Esophagus squamous epithelium (tissue), 4 donors: ENCODE measurements around the gene IKZF1.

Experiments used
- POLR2A ChIP-seq, 4 donors: fragments of 450-650 bp; IDR thresholded peaks; one replicate each; pipeline ENCODE4 v1.6.1; 2017; ENCODE audit warnings: antibody characterized with exemption in 4 of 4, mild to moderate bottlenecking in 4 of 4, moderate library complexity in 3 of 4
- TF ChIP-seq, protein P1 (sequence below), 6 experiments: fragments of 450-650 bp in 4 of 6; fragments of 200-600 bp in 2 of 6; sonication (generic) in 2 of 6; IDR thresholded peaks; one replicate each; pipeline ENCODE4 v1.5.1; 2016 to 2019; ENCODE audit warnings: antibody characterized with exemption in 6 of 6, mild to moderate bottlenecking in 4 of 6, moderate library complexity in 4 of 6

DNA sequence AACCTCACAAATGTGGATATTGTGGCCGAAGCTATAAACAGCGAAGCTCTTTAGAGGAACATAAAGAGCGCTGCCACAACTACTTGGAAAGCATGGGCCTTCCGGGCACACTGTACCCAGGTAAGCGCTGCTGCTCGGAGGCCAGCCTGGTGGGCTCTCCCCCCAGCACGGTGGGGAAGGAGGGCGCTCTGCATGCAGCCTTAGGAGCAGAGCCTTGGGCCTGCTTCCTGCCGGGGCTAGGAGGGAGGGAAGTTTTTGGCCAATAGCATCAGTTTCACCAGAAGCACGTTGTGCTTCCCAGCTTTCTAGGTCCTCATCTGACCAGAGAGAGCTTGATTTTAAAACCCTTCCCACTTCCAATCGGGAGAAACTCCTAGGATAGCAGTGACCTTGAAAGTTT lies 82.8 kb downstream of the IKZF1 start:
- TF ChIP-seq, protein P1, sequence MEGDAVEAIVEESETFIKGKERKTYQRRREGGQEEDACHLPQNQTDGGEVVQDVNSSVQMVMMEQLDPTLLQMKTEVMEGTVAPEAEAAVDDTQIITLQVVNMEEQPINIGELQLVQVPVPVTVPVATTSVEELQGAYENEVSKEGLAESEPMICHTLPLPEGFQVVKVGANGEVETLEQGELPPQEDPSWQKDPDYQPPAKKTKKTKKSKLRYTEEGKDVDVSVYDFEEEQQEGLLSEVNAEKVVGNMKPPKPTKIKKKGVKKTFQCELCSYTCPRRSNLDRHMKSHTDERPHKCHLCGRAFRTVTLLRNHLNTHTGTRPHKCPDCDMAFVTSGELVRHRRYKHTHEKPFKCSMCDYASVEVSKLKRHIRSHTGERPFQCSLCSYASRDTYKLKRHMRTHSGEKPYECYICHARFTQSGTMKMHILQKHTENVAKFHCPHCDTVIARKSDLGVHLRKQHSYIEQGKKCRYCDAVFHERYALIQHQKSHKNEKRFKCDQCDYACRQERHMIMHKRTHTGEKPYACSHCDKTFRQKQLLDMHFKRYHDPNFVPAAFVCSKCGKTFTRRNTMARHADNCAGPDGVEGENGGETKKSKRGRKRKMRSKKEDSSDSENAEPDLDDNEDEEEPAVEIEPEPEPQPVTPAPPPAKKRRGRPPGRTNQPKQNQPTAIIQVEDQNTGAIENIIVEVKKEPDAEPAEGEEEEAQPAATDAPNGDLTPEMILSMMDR (IDR thresholded peaks at IDR 0.05): no peak
- no peak for TF ChIP-seq POLR2A (IDR thresholded peaks at IDR 0.05)
